ENCODE data around the gene CIDEC.
"Not testable (repeated sequence)": the region's sequence is repeated elsewhere in the genome, so short reads cannot be mapped to it uniquely, and the experiment has no call there.

The CIDEC gene

DNA sequence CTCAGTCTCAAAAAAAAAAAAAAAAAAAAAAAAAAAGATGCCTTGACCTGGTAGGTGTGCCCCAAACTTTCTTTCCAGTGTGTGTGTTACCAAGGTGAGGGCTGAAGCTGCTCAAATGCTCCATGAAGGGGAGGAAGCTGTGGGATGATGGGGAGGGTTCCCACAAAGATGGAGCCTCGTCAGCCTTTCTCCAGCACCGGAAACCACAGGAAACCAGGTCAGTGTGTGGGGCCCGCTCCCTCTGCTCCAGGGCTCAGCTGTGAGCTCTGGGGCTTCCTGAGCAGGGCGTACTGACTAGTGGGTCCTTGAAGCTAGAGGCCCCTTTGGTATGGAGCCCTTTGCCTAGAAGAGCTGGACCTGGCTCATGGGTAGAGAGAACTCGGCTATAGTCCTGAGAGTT, 21.9 kb upstream of the CIDEC start:
- no peak for DNase-seq (ENCODE audit: low spot score)

DNA sequence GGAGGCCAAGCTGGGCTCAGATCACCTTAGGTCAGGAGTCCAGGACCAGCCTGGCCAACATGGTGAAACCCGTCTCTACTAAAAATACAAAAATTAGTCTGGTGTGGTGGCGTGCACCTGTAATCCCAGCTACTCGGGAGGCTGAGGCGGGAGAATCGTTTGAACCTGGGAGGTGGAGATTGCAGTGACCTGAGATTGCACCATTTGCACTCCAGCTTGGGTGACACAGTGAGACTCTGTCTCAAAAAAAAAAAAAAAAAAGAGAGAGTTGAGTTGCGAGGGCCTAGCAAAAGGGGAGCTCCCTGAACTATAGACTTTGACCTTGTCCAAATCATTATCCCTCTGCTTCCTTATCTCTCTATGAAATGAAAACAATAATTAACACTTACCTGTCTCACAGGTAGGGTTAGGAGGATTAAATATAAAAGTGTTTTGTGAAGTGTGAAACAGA, 20.9 kb upstream of the CIDEC start:
- DNase-seq (ENCODE audit: low spot score): not testable (repeated sequence)

DNA sequence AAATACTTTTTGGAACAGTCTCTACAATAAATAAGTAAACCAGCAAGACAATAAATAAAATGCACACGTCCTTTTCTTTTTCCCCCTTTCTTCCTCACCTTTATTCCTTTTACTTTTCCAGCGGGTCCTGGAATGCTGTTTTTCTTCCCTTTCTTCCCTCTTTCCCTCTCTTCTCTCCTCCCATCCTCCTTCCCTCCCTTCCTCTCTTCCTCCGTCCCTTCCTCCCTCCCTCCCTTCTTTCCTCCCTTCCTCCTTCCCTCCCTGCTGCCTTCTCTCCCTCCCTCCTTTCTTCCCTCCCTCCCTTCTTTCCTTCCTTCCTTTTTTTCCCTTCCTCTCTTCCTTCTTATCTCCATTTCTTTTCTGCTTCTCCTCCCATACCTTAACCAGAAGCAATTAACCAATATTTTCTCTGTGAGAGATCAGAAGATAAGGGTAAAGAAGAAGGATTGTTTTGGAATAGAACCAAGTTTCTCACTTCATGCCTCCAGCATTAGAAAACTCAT, 19.3 kb upstream of the CIDEC start:
- DNase-seq (ENCODE audit: low spot score): no peak

GRCh38 chr3:9898467-9899241, 18.6 kb upstream of the CIDEC start:
- no peak for DNase-seq (ENCODE audit: low spot score)

DNA sequence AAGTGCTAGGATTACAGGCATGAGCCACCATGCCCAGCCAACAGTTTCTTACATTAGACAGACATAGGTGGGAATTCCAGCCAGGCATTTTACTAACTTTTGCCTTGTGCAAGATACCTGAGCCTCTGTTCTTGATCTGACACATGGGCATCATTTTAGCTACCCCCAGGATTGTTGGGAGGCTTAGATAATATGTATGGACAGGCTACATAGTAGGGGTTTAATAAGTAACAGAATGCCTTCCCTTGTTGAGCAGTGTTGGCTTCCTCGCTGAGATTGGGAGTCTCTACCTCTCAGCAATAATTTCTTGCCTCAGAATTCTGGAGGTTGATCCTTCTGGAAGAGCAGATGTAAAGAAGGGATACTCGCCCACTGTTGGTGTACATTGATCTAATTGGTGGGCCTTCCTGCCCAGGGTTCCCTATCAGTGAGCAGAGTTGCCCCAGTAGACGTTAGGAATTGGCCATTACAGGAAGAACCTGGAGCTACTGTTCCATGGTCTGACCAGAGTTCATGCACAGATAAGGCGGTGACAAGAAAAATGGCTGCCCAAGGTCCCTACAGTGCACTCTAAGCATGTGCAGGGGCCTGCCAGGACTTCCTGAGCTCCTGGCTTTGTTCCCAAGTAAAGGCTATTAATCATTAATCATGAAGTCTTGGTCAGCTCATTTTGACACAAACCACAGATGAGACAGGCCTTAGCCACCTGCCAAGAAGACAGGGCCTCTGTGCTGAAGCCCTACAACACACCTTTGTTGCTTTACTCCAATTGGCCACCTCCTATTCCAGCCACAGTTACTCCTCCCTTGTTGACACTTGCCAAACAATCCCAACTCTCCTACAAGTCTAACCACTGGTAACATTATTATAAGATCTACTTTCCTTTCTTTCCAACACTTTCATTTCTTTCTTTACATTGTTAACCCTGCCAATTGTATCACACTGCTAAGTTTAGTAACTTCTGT, 17.6 kb upstream of the CIDEC start:
- DNase-seq (ENCODE audit: low spot score): no peak

DNA sequence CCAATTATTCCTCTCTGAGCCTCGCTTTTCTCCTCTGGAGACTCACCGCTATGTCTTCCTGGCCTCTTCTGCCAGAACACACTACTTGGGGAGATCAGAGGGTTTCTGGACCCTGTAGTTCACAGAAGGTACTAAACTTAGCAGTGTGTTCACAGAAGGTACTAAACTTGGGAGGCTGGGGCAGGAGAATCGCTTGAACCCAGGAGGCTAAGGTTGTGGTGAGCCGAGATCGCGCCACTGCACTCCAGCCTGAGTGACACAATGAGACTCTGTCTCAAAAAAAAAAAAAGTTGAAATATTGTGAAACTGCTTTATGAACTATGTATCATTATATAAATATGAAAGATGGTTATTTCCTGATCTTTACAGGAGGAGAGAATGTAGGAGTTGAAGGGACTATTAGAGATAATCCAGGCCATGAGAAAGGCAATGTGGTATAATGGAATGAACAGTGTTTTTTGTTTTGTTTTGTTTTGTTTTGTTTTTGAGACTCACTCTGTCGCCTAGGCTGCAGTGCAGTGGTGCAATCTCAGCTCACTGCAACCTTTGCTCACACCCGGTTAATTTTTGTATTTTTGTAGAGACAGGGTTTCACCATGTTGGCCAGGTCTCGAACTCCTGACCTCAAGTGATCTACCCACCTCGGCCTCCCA, 16.8 kb upstream of the CIDEC start:
- not testable (repeated sequence) for DNase-seq (ENCODE audit: low spot score)

GRCh38 chr3:9895715-9896114, 15.7 kb upstream of the CIDEC start:
- not testable (repeated sequence) for DNase-seq (ENCODE audit: low spot score)

DNA sequence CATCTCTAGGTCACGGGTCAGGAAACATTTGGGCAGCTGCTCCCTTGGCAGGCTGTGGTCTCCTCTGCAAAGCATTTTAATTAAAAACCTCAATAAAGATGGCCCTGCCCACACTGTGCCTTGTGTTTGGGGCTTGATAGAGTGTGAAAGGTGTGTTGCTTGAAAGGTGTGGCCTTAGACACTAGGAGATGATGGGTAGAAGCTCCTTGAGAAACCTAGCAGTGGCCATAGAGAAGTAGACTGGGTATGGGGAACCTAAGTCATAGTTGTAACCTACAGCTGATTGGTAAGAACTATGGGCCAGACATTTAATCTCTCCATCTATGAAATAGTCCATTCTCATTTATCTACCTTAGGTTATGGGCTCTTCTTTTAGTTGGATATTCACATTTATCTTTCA, 13.7 kb upstream of the CIDEC start:
- no peak for DNase-seq (ENCODE audit: low spot score)

DNA sequence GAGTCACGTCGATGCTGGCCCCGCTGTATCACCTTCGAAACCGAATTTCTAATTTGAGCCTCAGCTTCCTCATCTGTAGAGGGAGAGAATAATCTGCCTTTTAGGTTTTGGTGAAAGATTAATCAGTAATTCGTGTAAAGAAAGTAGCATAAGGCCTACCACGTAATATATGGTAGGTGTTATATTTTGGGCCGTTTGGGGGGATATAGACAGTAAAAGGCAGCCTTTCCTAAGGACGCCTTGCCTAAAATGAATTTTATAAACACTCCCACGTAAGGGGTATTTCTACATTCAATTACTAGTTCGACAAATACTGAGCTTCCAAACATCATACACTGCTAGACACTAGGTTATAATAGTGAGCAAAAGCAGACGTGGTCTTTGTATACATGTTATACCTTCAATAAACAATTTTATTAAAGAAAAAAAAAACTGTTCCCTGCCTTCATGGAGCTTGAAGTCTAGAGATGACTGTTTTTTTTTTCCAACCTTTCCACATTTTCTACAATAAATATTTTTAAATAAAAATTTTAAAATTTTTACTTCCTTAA, 11.1 kb upstream of the CIDEC start:
- no peak for DNase-seq (ENCODE audit: low spot score)

DNA sequence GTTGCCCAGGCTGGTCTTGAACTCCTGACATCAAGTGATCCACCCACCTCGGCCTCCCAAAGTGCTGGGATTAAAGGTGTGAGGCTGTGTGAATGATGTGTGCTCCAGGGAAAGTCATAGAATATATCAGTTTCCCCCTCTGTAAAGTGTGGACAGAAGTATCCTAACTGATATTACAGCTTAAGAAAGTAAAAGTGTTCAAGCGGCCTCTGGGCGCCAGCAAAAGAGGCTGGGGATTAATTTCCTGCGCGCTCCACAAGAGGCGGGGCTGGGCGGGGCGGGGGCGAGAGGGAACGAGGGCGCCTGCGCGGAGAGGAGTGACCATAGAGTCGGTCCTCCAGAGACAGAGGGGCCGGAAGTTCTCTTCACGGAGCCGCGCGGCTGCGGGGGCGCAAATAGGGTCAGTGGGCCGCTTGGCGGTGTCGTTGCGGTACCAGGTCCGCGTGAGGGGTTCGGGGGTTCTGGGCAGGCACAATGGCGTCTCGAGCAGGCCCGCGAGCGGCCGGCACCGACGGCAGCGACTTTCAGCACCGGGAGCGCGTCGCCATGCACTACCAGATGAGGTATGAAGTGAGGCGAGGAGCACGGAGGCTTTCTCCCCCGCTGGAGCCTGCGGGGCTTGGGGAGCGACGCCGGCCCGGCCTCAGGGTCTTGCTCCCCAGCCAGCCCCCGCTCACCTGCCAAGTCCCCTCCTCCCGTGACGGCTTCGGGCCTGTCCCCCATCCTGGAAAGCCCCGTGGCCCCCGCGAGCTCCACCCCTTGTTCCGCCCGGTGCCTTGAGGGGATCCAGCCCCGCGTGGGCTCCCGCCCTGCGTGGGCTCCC, 10.4 kb upstream of the CIDEC start, which contains the start of gene JAGN1:
TSS of gene JAGN1 (plus strand) at position 362 of the 823 bp plus-strand sequence. CDS start at position 475, 113 bp downstream.
- DNase-seq (ENCODE audit: low spot score): peak; percentile 96

DNA sequence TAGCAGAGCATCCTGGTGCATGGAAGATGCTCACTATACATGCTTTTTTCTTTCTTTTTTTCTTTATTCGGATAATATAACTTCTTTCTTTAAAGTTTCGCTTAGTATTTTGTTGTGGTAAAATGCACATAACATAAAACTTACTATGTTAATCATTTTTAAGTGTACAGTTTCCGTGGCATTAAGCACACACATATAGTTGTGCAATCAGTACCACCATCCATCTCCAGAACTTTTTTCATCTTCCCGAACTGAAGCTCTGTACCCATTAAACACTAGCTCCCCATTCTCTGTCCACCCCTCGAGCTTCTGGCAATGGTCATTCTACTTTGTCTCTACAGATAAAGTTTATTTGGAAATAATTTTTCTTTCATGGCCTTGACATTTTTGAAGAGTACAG, 9.4 kb upstream of the CIDEC start:
- no peak for DNase-seq (ENCODE audit: low spot score)

DNA sequence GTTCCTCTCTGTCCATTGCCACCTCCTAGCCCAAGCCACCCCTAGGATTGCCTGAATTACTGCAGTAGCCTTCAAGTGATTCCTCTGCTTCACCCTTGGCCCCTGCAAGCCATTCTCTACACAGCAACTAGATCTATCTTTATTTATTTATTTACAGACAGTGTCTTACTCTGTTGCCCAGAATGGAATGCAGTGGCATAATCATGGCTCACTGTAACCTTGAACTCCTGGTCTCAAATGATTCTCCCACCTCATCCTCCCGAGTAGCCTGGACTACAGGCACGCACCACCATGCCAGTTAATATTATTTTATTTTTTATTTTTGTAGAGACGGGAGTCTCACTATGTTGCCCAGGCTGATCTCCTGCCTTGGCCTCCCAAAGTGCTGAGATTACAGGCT, 8.5 kb upstream of the CIDEC start:
- DNase-seq (ENCODE audit: low spot score): no peak

DNA sequence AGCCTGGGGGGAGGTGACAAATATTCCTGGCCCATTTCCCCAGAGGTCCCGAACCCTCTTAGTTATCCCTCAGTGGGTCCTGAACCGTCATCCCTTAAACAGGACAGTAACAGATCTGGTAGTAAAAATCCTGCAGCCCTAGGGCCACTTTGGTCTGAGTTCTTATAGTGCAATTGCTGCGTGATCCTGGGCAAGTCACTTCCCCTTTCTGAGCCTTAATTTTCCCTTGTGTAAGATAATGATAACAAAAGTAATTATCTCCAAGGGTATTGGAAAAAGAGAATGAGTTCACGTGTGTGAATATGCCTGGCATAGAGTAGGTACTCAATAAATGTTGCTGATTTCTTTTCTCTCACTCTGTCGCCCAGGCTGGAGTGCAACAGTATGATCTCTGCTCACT, 7.4 kb upstream of the CIDEC start:
- no peak for DNase-seq (ENCODE audit: low spot score)

GRCh38 chr3:9886328-9886727, 6.3 kb upstream of the CIDEC start:
- DNase-seq (ENCODE audit: low spot score): no peak

GRCh38 chr3:9884555-9885165, 4.6 kb upstream of the CIDEC start:
- no peak for DNase-seq (ENCODE audit: low spot score)

- DNase-seq (ENCODE audit: low spot score): no peak
Observed at GRCh38 chr3:9883706-9884554, 3.9 kb upstream of the CIDEC start.

- DNase-seq (ENCODE audit: low spot score): no peak
Observed at GRCh38 chr3:9881441-9881840, 1.4 kb upstream of the CIDEC start.

DNA sequence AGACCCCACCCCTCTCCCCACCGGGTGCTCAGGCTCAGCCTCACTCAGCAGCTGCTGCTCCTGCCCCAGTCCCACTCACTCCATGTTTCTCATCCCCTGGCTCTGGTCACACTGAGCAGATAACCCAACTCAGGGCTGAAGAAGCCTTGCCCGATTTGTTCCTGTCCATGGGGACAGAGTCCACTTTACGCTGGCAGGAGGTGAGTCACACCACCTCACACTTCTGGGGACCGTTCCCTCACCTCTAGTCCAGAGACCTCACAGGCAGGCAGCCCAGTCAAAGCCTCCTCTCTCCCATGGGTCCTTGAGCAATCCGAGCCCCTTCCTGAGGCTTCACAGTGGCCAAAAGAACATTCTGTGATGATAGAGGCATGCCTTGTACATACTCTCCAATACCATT, 1.4 kb downstream of the CIDEC start:
- no peak for DNase-seq (ENCODE audit: low spot score)

DNA sequence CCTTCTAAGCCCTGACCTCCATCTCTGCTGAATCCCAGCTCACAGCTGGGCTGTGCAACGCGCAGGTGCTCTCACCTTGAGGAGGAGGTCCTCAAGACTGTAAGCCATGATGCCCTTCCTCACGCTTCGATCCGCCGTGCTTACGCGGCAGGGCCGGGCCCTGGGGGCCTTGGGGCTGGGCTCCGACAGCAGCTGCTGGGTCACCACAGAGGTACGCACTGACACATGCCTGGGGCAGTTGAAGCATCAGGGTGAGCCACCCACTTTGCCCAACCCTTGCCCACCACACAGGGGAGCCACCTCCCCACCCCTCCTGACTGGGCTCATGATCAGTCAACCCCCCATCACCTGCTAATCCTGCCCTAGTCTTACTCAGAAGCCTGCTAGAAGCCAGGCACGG, 3.1 kb downstream of the CIDEC start:
- DNase-seq (ENCODE audit: low spot score): no peak

- not testable (repeated sequence) for DNase-seq (ENCODE audit: low spot score)
Observed at GRCh38 chr3:9876255-9876654, 3.8 kb downstream of the CIDEC start.
